HFFc6 (cell line): ENCODE results near the gene ZNF428. TPM values are rescaled to one million over a fixed set of nuclear protein-coding genes. Genes with fewer than 3 reads are reported as not detected.

Experiments used
- DNase-seq: peaks from one replicate; pipeline ENCODE4 v3.0.0-alpha.2; 2018
- H3K27ac Mint-ChIP-seq: 2 replicates; pipeline ENCODE4 v1.8.0; 2020; ENCODE audit warnings: mild to moderate bottlenecking, mixed read lengths
- H3K27me3 Mint-ChIP-seq: 2 replicates; pipeline ENCODE4 v1.8.0; 2021; ENCODE audit warnings: mild to moderate bottlenecking, moderate library complexity, mixed read lengths; ENCODE audit not compliant: insufficient read depth
- H3K36me3 Mint-ChIP-seq: 2 replicates; pipeline ENCODE4 v1.8.0; 2021; ENCODE audit warnings: low read depth, mixed read lengths
- H3K4me1 Mint-ChIP-seq: 2 replicates; pipeline ENCODE4 v1.8.0; 2020; ENCODE audit warnings: low read depth, mixed read lengths
- H3K4me3 Mint-ChIP-seq: 2 replicates; pipeline ENCODE4 v1.8.0; 2020; ENCODE audit warnings: mild to moderate bottlenecking, moderate library complexity, mixed read lengths
- H3K9me3 Mint-ChIP-seq: 2 replicates; pipeline ENCODE4 v1.8.0; 2020; ENCODE audit warnings: mild to moderate bottlenecking, mixed read lengths
- total RNA-seq, 6 experiments: library from RNA; stranded (reverse); fragmentation: NEBNext Ultra II Directional; extraction: Animal tissue kit (Norgen Biotek cat#: 25700); gene quantifications; 2 replicates in 1 of 6; 3 replicates in 5 of 6; pipeline ENCODE4 v1.2.3, GENCODE V29; 2021
- TF ChIP-seq, protein P1 (sequence below): fragments of 200-600 bp; sonication (generic); IDR thresholded peaks from 2 replicates; pipeline ENCODE4 v1.5.0; 2021; ENCODE audit warnings: antibody characterized with exemption, mild to moderate bottlenecking

Gene ZNF428
- total RNA-seq, 6 experiments from 2014 or later, result 32.2 to 42.2 (median 37.3) TPM

- Mint-ChIP-seq H3K9me3 (no peaks in the 10 kb centered on the region), H3K4me3 (peak overlapping the region; percentile 53; the same call in 1 of the 2 replicates), H3K27ac (peak overlapping the region; percentile 38; the same call in 1 of the 2 replicates), H3K27me3 (peaks cover 28% of the 10 kb centered on the region), H3K36me3 (no peaks in the 10 kb centered on the region), H3K4me1 (peaks cover 8% of the 10 kb centered on the region; the same call in 1 of the 2 replicates)
- no peak for DNase-seq
- TF ChIP-seq, protein P1, sequence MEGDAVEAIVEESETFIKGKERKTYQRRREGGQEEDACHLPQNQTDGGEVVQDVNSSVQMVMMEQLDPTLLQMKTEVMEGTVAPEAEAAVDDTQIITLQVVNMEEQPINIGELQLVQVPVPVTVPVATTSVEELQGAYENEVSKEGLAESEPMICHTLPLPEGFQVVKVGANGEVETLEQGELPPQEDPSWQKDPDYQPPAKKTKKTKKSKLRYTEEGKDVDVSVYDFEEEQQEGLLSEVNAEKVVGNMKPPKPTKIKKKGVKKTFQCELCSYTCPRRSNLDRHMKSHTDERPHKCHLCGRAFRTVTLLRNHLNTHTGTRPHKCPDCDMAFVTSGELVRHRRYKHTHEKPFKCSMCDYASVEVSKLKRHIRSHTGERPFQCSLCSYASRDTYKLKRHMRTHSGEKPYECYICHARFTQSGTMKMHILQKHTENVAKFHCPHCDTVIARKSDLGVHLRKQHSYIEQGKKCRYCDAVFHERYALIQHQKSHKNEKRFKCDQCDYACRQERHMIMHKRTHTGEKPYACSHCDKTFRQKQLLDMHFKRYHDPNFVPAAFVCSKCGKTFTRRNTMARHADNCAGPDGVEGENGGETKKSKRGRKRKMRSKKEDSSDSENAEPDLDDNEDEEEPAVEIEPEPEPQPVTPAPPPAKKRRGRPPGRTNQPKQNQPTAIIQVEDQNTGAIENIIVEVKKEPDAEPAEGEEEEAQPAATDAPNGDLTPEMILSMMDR, result no peak
Measured at GRCh38 chr19:43634872-43635560, 15.6 kb upstream of the ZNF428 start.

GRCh38 chr19:43634506-43634871 lies 15.1 kb upstream of the ZNF428 start:
- no peak for DNase-seq
- no peak overlapping the region; the same call in 1 of the 2 replicates for H3K4me3 Mint-ChIP-seq
- peaks cover 26% of the 10 kb centered on the region for H3K27me3 Mint-ChIP-seq
- no peaks in the 10 kb centered on the region for H3K9me3 Mint-ChIP-seq
- no peaks in the 10 kb centered on the region for H3K36me3 Mint-ChIP-seq
- TF ChIP-seq, protein P1, result no peak
- peaks cover 8% of the 10 kb centered on the region; the same call in 1 of the 2 replicates for H3K4me1 Mint-ChIP-seq
- H3K27ac Mint-ChIP-seq, result no peak overlapping the region

GRCh38 chr19:43634068-43634467 lies 14.6 kb upstream of the ZNF428 start:
- H3K27ac Mint-ChIP-seq, result no peak overlapping the region
- H3K4me3 Mint-ChIP-seq, result no peak overlapping the region
- no peaks in the 10 kb centered on the region for H3K36me3 Mint-ChIP-seq
- TF ChIP-seq, protein P1, result no peak
- DNase-seq, result no peak
- H3K9me3 Mint-ChIP-seq, result no peaks in the 10 kb centered on the region
- H3K4me1 Mint-ChIP-seq, result peaks cover 8% of the 10 kb centered on the region; the same call in 1 of the 2 replicates
- H3K27me3 Mint-ChIP-seq, result peaks cover 24% of the 10 kb centered on the region

- H3K4me3 Mint-ChIP-seq, result no peak overlapping the region
- no peak for DNase-seq
- peaks cover 8% of the 10 kb centered on the region; the same call in 1 of the 2 replicates for H3K4me1 Mint-ChIP-seq
- peaks cover 18% of the 10 kb centered on the region for H3K27me3 Mint-ChIP-seq
- no peak overlapping the region for H3K27ac Mint-ChIP-seq
- no peaks in the 10 kb centered on the region for H3K36me3 Mint-ChIP-seq
- TF ChIP-seq, protein P1, result no peak
- H3K9me3 Mint-ChIP-seq, result no peaks in the 10 kb centered on the region
Measured at GRCh38 chr19:43633520-43633919, 14.1 kb upstream of the ZNF428 start.

- TF ChIP-seq, protein P1, result no peak
- Mint-ChIP-seq H3K27ac (no peak overlapping the region), H3K27me3 (peaks cover 5% of the 10 kb centered on the region), H3K4me3 (no peak overlapping the region), H3K36me3 (no peaks in the 10 kb centered on the region), H3K4me1 (peaks cover 8% of the 10 kb centered on the region; the same call in 1 of the 2 replicates), H3K9me3 (no peaks in the 10 kb centered on the region)
- no peak for DNase-seq
Measured at GRCh38 chr19:43631491-43631890, 12.1 kb upstream of the ZNF428 start.
